DMS 273 treated with DMSO at 0.1 percent for 48 hours (cell line): Measurements from ENCODE around the gene CPEB4.

ENCODE experiments used
- DNase-seq: peaks from one replicate; lab custom pipeline; 2025; lab: John Stamatoyannopoulos, UW

Gene CPEB4

DNA sequence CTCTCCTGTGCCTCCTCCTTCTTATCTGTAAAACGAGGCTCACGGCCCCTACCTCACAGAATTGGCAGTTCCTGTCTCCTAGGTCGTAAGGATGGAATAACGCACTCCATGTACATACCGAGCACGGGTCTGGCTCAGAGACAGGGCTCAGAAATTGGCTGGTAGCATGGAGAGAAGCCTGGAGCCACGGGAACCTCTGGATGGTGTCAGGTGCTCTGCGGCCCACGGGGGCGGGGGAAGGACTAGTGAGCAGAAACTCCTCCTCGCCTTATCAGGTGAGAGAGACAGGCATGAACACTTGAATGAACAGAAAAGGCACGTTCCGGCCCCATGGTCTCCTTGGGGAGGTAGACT is 85.4 kb downstream of the CPEB4 start:
- DNase-seq, result no peak

DNA sequence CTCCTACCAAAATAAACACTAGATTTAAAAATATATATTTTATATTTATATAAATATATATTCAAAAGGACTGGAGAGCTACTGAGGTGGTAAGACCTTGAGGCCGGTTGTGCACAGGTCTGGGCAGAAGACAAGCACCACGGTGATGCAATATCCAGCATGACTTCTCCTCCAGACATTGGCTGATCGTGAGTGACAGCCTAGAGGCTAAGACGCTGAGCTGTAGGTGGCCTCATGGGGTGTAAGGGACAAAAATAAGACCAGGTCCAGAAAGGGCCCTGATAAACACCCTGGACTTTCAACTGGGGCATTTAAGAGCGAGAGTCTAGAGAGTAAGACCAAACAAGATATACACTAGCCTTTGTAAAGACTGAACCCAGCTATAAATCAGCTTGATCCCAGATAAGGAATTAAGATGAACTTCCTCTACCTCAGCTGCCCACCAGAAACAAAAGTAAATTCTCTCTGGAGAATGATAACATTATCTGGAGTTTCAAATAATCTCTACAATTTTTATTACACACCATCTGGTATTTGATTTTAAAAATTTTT is 86.6 kb downstream of the CPEB4 start:
- no peak for DNase-seq

DNA sequence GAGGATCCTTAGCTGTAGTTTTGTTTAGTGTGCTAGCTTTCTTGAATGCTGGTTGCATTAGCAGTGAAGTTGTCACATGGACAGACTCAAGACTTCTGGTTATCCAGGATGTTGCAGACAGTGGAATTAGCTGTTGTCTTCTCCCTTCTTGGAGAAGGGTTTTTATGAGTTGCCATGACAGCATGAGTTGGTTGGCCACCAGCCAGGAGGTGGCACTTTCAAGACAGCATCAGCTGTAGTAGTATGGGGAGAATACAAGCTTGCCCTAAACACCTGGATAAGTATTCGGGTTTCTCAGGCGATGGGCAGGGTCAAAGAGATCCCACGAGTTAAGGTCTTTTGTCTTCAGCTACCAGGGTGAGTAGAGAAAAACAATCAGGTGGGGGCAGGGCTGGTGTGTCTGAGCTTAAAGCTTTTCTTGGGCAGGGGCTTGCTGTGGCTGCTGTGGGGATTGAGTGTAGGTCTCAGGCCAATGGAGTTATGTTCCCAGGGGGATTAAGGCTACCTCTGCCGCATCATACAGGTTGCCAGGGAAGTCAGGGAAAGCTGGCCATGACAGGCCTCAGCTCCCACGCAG is 93.1 kb downstream of the CPEB4 start:
- DNase-seq, result no peak

DNA sequence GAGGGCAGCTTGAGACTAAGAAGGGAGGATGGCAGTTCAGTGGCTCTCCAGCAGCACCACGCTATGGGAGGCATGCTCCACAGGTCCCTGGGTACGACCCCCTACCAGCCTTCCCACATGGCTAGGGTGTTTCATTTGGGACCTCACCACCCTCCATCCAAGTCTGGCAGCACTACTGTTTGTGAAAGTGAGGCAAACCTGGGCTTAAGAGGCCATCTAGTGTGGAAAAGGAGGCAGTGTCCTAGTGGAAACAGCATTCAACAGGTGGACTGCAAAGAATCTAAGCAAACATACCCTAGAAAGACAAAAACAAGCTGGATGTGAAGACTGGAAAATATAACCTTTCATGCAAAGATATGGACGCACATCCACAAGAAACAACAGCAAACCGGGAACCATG is 96.1 kb downstream of the CPEB4 start:
- DNase-seq, result no peak

DNA sequence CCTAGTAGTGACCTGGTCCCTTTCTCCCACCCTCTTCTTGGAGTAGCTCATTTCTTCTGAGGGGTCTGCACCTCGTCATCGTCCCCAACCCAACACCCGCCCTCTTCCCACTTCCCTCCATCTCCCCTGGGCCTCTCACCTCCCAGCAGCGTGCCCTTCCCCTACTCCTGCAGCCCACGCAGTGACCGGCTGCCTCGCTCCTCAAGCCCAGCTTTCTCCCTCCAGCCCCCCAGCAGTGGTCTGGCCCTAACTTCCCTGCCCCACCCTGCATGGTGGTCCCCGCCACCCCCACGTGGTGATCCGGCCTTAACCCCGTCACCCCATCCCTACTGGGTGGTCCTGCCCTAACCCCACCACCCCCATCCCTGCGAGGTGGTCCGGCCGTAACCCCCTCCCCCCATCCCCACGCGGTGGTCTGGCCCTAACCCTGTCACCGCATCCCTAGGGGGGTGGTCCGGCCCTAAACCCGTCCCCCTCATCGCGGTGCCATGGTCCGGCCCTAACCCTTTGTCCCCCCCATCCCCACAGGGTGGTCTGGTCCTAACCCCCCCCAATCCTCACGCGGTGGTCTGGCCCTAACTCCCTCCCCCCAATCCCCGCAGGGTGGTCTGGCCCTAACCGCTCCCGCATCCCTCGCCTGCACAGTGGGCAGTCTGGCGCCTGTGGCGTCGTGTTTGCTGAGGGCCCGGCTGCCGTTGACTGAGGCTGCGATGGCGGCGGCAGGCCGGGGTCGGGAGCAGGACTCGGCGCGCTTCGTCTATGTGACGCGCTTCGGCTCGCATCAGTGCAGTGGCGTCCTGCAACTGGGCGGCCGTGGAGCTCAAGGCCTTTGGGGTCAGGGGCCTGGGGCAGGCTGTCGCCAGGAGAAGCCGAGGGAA is 100.6 kb downstream of the CPEB4 start, which contains the start of gene C5orf47:
TSS of gene C5orf47 (plus strand) at position 617 of the 878 bp plus-strand sequence. CDS start at position 711, 94 bp downstream.
- DNase-seq, result no peak

DNA sequence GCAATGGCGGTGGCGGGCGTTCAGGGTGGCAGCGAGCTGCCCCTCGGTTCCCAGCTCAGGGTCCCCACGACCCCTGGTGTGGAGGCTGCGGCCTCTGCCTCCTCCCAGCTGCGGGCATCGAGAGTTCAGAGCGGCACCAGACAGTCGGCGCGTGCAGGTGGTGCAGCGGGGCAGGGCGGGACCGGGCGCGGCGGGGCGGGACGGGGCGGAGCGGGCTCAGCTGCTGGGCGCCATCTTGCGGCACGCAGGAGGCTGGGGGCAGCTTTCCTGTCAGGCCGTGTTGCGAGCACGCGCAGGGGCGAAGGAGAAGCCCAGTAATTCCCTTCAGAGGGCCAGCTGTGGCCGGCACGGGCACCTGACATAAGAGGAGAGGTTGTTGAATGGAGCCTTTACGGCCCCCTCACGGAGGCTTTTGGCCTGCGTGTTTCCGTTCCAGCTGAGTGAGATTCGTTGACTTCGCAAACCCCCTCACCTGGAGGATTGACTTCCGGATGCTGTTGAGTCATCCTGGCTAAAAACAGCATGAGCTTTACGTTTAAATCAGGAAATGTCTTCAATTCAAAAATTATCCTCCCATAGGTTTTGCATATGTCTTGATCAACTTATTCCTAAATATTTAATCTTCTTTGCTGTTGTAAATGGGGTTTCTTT is 101.4 kb downstream of the CPEB4 start:
- DNase-seq, result no peak

DNA sequence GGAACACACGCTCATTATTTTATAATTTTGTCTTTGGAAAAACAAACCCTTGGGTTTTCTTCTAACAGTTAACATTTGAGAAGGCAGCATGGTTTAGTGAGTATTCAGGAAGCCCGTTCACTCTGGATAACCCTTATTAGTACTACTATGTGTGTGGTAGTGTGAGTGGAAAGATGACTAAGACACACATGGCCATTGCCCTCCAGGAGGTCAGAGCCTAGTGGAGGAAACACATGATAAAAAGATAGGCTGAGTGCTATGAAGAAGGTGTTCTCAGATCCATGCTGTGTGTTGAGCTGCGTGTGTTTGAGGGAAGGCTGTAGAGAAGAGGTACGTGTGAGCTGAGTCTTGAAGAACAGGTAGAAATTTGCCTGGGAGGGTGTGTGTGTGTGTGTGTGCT is 109.2 kb downstream of the CPEB4 start:
- DNase-seq, result no peak

DNA sequence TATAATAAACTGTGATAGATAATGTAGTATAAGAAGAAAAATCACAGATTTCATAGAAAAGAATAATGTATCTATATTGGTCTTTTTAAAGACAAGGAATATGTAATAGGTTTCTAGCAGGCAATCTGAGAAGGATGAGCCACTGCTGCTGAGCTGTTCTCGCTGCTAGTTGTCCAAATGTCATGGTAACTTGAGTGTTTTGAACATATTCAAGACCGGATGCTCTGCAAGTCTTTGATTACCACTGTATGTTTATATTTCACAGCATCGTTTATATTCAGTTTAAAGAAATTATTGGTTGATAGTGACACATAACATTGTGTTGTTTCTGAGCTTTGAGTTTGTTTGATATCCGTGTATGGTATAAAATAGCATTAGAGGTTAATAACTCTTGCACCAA is 110.4 kb downstream of the CPEB4 start:
- no peak for DNase-seq

DNA sequence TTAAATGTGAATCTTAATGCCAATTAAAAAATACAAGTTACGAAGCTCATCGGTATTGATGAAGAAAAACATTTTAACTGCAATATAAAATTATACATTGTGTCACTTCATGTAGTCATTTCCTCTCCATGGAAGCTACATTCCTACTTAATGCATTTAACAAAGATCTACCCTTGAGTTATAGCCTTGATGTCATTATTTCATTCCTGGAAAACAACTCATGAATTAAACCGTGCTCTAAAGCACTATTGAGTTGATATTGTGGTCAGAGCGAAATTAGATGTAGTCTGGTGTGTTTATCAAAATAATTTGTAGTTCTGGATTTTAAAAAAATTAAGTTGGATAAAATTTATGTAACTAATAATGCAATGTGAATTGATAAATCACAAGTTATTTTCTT is 111.9 kb downstream of the CPEB4 start:
- no peak for DNase-seq

DNA sequence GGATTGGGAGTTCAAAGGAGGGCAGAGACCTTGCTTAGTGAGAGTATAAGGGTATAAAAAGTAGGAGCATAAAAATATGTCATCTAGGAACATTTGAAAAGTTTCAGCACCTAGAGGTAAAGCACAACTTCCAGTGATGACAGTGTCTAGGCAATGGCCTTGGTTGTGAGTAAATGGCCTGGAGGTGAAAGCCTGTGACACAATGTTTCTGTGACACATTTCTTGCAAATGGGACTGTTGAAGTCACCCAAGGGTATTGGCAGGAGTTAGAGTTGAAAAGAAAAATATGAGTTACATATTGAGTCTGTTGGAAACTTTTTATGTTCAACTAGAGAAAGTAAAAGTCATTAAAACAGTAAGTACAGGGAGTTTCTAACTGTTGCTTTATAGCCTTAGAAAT is 115.6 kb downstream of the CPEB4 start:
- DNase-seq, result no peak

DNA sequence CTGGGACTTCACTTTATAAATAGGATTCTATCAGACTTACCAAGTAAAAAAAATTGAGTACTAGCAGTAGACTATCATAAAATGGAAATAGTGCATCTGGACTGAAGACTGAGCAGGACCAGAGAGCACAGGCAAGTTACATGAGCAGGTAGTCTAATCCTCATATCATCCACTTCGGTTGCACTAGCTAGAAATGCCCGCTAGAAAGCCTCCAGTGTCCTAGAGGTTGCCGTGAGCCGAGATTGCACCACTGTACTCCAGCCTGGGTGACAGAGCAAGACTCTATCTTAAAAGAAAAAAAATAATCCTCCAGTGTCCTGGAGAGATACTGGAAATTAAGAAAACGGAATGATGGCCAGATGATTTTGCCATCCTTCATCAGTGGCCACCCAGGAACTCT is 120.8 kb downstream of the CPEB4 start:
- DNase-seq, result no peak

DNA sequence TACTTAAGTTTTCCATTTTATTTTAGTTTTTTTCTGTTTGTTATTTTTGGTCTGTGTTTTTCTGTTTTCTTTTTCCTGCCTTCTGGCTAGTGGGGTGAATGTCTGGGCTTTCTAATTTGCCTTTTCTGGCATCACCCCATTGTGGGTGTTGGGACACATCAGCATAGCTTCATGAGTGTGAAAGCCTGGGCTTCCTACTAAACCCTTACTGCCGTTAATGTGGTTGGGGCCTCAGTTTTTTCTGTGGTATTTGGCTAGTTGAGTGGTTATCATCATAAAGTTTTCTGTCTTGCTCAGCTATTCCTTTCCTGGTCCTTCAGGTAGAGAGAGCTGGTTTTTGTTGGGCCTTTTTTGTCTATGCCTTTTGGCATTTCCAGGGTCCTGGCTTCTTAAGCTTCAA is 122.2 kb downstream of the CPEB4 start:
- DNase-seq, result no peak

DNA sequence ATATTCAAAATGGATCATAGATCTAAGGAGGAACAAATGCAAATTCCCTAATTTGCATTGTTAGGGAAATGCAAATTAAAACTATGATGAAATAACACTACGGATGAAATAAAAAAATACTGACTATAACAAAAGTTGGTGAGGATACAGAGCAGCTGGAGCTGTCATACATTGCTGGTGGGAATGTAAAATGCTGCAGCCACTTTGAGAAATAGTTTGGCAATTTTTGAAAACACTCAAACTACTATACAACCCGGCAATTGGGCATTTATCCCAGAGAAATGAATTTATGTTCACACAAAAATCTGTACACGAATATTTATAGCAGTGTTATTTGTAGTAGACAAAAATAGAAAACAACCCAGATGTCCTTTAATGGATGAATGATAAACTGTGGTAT is 123.3 kb downstream of the CPEB4 start:
- DNase-seq, result no peak
